NCI-H1694 (cell line): ENCODE measurements around the gene ZNF808.
"Not testable (repeated sequence)": the region's sequence is repeated elsewhere in the genome, so short reads cannot be mapped to it uniquely, and the experiment has no call there.

Source experiments
- DNase-seq: peaks from one replicate; lab custom pipeline; 2025; lab: John Stamatoyannopoulos, UW

ZNF808 gene

GRCh38 chr19:52535771-52536447 lies 8.4 kb downstream of the ZNF808 start:
- DNase-seq: no peak

GRCh38 chr19:52536448-52536800 lies 9.0 kb downstream of the ZNF808 start:
- DNase-seq: no peak

- not testable (repeated sequence) for DNase-seq
Measured at GRCh38 chr19:52538815-52539214, 11.3 kb downstream of the ZNF808 start.

DNA sequence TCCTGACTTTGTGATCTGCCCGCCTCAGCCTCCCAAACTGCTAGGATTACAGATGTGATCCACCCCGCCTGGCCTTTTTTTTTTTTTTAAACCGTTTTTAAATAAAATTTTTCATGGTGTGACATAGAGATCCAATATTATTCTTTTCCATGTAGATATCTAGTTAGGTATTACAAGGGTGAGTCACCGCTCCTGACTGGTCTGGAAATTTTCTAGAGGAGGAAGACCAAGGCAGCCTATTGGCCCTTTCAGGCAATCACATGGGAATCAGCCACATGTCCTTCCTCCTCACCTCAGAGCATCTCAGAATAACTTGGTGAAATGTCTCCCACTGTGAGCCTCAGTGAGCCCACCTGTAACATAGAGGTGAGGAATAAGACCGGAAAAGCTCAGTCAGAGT lies 13.7 kb downstream of the ZNF808 start:
- DNase-seq: not testable (repeated sequence)

- no peak for DNase-seq
Measured at GRCh38 chr19:52541608-52542007, 14.1 kb downstream of the ZNF808 start.

GRCh38 chr19:52542541-52542940 lies 15.1 kb downstream of the ZNF808 start:
- not testable (repeated sequence) for DNase-seq

DNA sequence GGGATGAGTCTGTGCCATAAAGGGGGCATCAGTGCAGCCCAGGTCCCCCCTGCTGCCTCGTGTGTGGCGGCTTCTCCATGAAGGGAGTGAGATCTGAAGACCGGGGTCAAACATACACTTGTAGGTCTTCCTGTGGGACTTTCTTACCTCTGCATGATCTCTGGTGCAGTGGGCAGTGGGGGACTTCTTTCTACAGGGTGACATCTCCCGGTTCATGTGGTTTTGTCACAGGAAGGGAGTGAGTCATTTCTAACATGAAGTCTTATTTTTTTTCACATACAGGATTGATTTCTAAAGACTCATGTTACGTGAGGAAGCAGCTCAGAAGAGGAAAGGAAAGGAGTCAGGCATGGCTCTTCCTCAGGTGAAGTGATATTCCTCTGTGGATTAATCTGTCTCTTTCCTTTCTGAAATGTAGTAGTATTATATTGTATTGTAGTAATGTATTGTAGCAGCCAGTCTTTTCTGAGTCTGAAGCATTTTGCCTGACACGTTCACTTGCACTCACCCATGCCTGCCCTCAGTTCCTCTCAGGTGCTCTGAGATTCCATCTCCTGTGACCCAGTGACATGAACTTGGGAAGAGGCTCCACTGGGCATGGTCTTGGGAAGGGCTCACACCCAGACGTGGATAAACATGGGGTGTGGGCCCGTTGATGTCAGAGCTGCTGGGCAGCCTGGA lies 15.7 kb downstream of the ZNF808 start:
- DNase-seq: no peak

DNA sequence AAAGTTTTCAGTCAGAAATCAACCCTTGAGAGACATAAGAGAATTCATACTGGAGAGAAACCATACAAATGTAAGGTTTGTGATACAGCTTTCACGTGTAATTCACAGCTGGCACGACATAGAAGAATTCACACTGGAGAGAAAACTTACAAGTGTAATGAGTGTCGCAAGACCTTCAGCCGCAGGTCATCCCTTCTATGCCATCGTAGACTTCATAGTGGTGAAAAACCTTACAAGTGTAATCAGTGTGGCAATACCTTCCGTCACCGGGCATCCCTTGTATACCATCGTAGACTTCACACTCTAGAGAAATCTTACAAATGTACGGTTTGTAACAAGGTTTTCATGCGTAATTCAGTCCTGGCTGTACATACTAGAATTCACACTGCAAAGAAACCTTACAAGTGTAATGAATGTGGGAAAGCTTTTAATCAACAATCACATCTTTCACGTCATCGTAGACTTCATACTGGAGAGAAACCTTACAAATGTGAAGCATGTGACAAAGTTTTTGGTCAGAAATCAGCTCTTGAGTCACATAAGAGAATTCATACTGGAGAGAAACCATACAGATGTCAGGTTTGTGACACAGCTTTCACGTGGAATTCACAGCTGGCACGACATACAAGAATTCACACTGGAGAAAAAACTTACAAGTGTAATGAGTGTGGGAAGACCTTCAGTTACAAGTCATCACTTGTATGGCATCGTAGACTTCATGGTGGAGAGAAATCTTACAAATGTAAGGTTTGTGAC lies 26.9 kb downstream of the ZNF808 start:
- no peak for DNase-seq

DNA sequence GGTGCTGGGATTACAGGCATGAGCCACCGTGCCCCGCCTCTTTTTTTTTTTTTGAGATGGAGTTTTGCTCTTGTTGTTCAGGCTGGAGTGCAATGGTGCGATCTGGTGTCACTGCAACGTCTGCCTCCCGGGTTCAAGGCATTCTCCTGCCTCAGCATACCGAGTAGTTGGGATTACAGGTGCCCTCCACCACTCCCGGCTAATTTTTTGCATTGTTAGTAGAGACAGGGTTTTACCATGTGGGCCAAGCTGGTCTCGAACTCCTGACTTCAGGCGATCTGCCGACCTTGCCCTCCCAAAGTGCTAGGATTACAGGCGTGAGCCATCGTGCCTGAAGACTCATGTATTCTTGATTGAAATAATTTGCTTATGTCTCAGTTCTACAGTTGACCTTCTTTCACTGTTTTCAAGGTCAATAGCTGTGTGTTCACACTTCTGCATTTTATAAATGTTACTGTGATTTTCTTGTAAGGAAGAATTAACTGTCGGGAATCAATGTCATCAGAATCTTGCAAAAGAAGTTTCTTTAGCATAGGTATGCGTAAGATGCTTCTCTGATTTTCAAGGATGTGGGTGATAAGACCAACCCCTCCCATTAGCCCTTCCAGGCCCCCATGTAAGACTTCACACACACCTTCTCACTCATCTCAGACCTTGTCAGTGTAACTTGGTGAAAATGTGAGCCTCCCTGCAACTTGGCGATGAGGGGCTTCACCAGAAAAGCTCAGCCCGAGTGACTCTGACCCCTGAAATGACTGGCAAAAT lies 29.9 kb downstream of the ZNF808 start:
- no peak for DNase-seq

GRCh38 chr19:52558732-52559445 lies 31.4 kb downstream of the ZNF808 start:
- not testable (repeated sequence) for DNase-seq

GRCh38 chr19:52561611-52562010 lies 34.1 kb downstream of the ZNF808 start:
- not testable (repeated sequence) for DNase-seq

GRCh38 chr19:52566121-52566520 lies 38.7 kb downstream of the ZNF808 start:
- DNase-seq: no peak

DNA sequence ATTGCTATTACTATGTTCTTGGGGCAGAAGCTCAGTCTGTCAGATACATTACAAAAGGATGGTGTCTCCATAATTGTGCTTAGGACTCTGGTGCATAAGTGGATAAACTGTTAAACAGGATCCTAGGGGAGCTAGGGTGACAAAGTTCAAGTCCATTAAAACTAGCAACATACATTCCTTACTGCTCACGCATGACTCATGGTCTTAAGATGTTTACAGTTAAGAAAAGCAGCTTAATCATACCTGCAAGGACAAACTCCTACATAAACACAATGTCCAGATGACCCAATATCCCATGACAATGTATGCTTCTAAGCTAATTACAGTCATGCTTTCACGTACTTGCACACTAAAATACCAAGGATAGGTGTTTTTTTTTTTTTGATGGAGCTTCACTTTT lies 39.1 kb downstream of the ZNF808 start:
- no peak for DNase-seq

DNA sequence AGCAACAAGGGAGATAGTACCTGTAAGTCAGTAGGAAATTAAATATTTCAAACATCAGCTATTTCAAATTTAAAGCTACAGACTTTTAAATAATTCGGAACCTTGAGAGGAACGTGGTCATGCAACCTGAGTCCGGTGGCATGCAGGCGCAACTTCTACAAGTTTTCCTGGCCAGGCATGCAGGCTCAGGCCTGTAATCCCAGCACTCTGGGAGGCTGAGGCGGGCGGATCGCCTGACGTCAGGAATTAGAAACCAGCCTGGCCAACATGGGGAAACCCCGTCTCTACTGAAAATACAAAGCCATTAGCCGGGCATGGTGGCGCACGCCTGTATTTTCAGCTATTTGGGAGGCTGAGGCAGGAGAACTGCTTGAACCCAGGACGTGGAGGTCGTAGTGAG lies 40.5 kb downstream of the ZNF808 start:
- DNase-seq: no peak

GRCh38 chr19:52569638-52569999 lies 42.2 kb downstream of the ZNF808 start:
- DNase-seq: not testable (repeated sequence)

GRCh38 chr19:52570000-52570861 lies 42.8 kb downstream of the ZNF808 start, which contains the start of gene ZNF701:
Gene ZNF701, plus strand, starts transcription at chr19:52570287. Its CDS starts 3,861 bp downstream, at chr19:52574148.
- DNase-seq: no peak

DNA sequence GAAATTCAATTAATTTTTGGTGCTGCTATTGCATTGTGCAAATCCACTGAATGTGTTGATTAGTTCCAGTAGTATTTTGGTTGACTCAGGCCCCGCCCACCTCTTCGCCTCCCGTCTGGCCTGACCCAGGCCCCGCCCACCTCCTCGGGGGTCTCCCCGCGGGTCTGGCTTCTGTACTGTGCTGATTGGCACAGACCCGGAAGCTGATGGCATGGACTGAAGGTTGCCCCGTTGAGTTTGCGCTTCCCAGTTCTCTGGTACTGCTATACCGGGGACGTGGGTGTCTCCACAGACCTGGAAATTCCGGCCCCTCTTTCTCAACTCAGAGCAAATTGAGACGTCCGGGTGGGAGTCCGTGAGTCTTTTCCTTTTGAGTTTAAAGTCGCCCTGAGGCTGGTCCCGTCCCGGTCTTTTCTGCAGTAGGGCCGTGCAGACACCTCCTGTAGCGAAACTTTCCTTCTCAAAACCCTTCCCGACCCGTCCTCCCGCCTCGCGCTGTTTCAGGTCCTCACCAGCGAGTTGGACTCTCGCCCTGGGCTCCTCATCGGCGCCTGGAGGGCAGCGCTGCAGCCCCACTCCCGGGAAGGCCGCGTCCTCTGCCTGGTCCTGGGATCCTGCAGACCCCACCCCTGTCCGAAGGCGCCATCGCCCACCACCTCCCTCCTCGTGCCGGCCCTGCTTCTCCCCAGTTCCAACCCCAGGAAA lies 57.4 kb downstream of the ZNF808 start:
- no peak for DNase-seq

GRCh38 chr19:52585604-52586003 lies 58.1 kb downstream of the ZNF808 start:
- no peak for DNase-seq

DNA sequence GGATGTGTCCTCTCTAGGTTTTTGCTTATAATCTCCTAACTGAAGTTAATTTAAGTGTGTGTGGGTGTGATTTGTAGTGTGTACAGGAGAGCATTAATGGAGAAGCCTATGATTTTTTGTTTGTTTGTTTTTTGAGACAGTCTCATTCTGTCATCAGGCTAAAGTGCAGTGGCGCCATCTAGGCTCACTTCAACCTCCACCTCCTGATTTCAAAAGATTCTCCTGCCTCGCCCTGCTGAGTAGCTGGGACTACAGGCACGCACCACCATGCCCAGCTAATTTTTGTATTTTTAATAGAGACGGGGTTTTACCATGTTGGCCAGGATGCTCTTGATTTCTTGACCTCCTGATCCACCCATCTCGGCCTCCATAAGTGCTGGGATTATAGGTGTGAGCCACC lies 63.3 kb downstream of the ZNF808 start:
- DNase-seq: no peak

- DNase-seq: no peak
Measured at GRCh38 chr19:52592301-52592700, 64.8 kb downstream of the ZNF808 start.
